Astrocyte of the hippocampus (primary cell): ENCODE results near the gene IMPDH2.

ENCODE experiments used
- DNase-seq: peaks from one replicate; pipeline ENCODE4 v3.0.0; 2011; ENCODE audit warnings: low read depth, low spot score

IMPDH2 gene

GRCh38 chr3:49007068-49007770 lies 22.0 kb downstream of the IMPDH2 start, which contains the start of gene WDR6:
Gene WDR6 (plus strand): TSS chr3:49007391. CDS start chr3:49007432, 41 bp downstream.
- peak; percentile 99 for DNase-seq

GRCh38 chr3:49006408-49007067 lies 22.7 kb downstream of the IMPDH2 start:
- DNase-seq: peak; percentile 71

GRCh38 chr3:49005998-49006397 lies 23.2 kb downstream of the IMPDH2 start:
- no peak for DNase-seq

GRCh38 chr3:49005303-49005680 lies 23.9 kb downstream of the IMPDH2 start:
- DNase-seq: no peak

GRCh38 chr3:49004352-49005302 lies 24.6 kb downstream of the IMPDH2 start:
- DNase-seq: no peak

- DNase-seq: no peak
These were observed 28.0 kb downstream of the IMPDH2 start for GRCh38 chr3:49001155-49001554.

- DNase-seq: no peak
These were observed 29.9 kb downstream of the IMPDH2 start for GRCh38 chr3:48999085-48999858.

GRCh38 chr3:48997714-48998637 lies 31.2 kb downstream of the IMPDH2 start:
- no peak for DNase-seq

- no peak for DNase-seq
These were observed 32.0 kb downstream of the IMPDH2 start for GRCh38 chr3:48997102-48997635.

GRCh38 chr3:48996640-48997039 lies 32.6 kb downstream of the IMPDH2 start:
- no peak for DNase-seq

- DNase-seq: no peak
These were observed 35.4 kb downstream of the IMPDH2 start for GRCh38 chr3:48993834-48994233.

- DNase-seq: no peak
These were observed 37.2 kb downstream of the IMPDH2 start for GRCh38 chr3:48991851-48992545.

GRCh38 chr3:48990636-48991469 lies 38.3 kb downstream of the IMPDH2 start:
- DNase-seq: peak; percentile 61

GRCh38 chr3:48989796-48990635 lies 39.2 kb downstream of the IMPDH2 start, which contains the start of gene P4HTM:
Gene P4HTM (plus strand): TSS chr3:48990241. CDS start chr3:48990257, 16 bp downstream.
- peak; percentile 98 for DNase-seq

GRCh38 chr3:48989126-48989795 lies 39.9 kb downstream of the IMPDH2 start:
- DNase-seq: no peak

- DNase-seq: no peak
These were observed 43.3 kb downstream of the IMPDH2 start for GRCh38 chr3:48985831-48986376.

GRCh38 chr3:48984663-48985062 lies 44.5 kb downstream of the IMPDH2 start:
- no peak for DNase-seq
